DMS79 treated with DMSO at 0.1 percent for 48 hours (cell line): ENCODE data around the gene PDE4B.
A peak's percentile ranks its signal among the peaks of the same experiment; 100 is the strongest.

Experiments
- DNase-seq: peaks from one replicate; lab custom pipeline; 2025; lab: John Stamatoyannopoulos, UW

PDE4B gene

DNA sequence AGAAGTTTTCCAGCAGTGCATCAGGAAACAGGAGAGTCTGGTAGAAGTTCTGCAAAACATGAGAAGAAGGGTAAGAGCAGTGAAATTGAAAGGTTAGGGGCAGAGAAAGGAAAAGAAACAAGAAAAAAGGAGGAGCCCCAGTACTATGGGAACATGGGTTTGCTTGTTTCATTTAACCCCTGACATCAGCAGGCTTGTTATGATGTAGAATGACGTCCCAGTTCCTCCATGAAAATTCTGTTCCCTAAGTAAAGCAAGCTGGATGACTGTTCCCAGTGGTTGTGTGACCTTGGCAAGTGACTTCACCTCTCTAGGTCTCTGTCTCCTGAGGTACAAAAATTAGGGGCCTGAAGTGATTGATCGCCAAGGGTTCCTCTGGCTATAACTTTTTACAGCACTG, 472.6 kb downstream of the PDE4B start:
- no peak for DNase-seq

DNA sequence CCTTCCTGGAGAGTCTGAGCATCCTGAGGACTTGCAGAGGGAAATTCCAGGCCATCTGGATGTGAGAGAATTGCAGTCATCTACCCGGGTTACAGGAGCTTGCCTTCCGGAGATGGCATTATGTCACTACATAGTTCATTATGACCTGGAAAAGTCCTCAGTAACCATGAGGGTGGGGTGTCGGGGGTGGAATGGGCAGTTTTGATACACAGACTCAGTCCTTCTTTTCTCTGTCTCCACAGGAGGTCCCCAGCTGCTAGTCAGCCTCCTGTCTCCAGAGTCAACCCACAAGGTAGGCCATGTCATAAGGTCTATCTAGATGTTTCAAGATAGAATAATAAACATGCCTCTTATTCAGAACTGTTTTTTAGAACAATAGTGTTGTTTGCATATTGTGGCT, 473.1 kb downstream of the PDE4B start:
- no peak for DNase-seq

DNA sequence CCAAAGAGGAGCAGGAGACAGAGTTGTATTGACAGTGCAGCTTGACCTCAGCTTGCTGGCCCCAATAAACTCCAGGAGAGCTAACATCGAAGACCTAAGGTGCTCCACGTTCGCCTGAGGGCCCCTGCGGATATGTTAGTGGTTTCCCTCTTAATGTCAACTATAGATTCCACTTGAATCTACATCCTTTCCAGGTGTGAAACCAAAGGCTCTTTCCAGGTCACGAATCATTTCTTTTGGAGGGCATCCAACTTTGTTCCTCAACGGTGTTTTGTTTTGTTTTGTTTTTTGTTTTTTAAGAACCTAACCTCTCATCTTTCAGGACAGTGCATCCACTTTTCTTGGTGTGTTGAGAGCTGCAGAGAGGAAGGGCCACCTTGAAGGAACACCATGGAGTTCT, 473.7 kb downstream of the PDE4B start:
- DNase-seq: peak; percentile 9

DNA sequence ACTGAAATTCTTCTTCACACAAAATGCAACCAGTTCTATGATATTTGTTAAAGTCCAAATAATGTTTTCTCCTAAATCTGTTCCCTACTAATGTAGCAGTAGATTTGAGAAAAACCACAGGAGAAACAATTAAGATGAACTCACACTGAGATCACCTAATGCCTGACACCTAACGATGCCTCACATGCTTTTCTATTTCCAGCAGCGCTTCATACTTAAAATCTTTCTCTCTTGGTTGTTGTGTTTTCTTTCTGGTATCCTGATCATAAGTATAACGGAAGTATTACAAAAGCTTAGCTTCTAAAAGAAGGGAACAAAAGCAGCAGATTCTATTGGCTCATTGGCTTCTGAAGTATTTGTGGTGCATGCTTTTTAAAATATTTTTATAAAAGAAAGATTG, 474.1 kb downstream of the PDE4B start:
- DNase-seq: no peak

DNA sequence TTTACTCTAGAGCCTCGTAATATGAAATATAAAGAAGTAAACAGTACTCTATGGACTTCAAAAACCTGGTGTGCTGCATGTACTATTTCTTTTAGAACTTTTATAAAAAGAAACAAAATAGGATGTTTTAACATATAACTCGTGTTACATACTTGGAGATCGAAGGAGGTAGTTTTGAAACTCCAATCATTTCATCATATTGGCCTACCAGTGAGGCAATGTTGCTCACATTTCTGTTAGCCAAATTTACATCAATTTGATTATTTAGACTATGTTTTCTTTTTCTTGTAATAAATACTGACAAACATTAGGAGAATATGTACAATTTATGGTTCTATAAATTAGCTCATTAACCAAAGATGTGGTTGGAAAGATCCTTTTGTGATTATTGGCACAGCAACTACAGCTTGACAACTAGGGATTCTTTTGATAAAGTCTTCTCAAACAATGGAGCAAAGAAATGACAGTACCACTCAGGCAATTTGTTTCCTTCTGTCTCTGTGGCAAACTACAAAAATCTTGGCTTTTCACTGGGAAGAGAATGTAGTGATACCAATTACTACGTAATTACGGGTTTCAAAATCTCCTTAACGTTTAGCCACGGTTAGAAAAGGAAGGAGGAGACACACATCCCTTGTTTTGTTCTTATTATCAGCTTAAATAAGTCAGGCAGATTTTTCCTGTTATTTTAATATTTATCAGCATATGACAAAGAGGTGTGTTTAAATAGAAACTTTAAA, 474.7 kb downstream of the PDE4B start:
- DNase-seq: no peak

DNA sequence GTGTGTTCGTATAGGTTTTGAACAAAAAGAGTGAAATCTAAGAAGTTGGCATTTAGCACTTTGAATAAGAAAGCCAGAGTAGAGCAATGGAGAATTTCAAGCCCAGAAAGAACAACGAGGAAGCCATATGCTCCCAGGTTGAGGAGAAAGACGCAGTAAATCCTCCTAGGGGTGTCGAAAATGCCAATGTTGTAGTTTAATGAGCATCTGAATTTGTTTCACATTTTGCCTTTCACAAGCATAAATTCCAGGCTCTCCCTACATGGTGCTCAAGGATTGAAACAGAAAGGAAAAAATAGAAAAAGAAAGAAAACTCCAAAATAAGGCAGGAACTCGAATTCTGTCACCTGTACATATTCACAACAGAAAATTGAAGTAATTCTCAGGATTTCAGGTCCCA, 476.5 kb downstream of the PDE4B start:
- no peak for DNase-seq

DNA sequence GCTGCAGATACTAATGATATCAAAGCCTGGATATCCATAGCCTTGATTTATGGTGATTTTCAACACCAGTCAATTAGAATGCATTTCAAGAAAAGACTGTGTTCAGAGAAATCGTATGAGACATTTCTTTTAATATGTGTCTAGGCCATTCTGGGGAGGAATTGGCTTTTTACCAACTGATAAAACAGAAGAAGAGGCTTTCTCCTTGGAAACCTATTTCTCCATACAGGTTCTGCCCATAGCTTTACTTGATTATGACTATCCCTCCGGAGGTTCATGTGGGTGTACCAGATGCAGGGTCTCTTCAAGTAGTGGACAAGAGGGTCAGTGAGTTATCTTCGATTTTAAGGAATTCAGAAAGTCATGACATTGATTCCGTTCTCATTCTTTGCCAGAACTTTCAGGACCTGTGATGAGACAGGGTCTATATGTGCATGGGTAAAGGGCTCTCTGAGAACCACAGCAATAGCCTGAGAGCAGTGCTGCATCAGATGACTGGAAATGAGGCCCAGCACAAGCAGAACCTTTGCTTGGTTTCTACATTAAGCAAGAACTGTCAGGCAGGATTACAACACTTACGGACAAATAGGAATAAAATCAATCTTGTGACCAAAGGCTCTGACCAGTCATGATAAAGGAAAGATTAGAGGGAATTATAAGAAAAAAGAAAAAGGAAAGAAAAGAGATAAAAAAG, 477.6 kb downstream of the PDE4B start:
- no peak for DNase-seq

DNA sequence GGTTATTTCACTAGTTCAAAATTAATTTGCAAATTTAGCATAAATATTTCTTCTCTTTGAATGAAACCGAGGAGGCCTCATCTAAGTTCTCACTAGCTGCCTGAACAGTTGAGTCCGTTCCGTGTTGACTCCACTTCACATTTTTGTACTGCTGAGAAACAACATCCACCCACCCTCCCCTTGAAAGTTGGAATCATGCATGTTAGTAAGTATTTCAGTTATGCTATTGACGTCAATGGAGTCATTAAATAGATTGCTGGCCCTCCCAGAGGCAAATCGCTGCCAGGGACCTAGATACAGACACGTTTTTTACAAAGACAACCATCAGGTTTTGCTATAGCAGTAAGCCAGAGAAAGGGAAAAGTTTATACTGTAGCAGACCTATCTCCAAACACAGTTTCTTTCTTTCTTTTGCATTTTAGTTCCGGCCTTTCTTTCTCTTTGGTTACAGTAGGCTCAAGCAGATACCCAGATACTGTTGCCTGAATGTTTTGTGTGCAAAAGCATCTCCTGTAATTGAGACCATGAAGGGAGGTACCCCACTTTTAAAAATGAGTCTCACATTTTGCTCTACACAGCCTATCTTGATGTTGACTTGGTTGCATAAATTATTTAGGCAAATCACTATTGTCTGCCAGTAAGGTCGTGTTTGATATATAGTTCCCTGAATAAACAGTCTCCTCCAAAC, 478.7 kb downstream of the PDE4B start:
- no peak for DNase-seq

DNA sequence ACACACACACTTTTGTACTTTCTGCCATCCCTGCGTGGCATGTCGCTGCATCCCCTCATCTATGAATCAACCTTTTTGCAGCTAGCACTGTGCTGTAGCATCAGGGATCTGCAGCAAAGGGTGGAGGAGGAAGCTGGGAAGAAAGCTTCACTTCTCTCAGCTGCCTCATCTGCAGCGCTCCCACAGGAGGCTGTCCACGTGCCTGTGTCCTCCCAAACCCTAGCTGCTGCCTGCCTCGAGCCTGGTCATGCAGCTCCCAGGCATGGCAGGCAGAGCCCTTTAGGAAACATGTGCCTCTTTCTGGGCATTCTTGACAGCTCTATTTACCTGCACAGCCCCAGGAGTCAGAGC, 479.2 kb downstream of the PDE4B start:
- DNase-seq: no peak

DNA sequence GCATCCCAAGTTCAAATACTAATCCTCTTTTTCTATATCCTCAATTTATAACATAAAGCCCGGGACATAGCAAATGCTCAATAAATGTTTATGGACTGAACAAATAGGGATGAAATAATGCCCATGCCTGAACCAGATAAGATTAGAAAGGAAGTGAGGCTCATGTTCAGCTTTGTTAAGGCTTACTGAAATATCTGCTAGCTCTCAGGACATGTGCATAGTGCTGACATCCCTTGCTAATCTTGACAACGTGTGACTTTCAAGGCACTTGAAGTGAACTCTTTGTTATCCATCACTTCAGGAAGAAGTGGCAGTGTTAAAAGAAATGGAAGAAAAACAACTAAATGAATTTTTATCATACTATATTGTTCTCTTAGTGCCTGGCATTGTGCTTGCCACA, 481.0 kb downstream of the PDE4B start:
- DNase-seq: no peak

DNA sequence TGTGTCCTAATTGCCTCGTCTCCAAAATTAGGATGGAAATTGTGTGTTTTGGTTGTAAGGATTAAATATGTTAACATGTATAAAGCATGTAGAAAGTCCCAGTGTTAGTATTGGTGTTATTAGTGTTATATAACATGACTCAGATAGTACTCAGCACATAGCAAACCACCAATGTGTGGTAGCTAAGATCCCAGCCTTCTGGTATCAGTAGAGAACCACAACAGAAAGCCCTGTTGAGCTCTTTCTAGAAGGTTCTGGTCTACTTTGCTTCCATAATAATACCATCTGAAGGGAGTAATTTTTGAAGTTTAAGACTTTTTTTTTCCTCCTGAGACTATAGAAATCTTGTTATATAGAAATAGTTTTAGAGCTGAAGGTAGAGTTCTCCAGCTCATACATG, 481.9 kb downstream of the PDE4B start:
- no peak for DNase-seq

DNA sequence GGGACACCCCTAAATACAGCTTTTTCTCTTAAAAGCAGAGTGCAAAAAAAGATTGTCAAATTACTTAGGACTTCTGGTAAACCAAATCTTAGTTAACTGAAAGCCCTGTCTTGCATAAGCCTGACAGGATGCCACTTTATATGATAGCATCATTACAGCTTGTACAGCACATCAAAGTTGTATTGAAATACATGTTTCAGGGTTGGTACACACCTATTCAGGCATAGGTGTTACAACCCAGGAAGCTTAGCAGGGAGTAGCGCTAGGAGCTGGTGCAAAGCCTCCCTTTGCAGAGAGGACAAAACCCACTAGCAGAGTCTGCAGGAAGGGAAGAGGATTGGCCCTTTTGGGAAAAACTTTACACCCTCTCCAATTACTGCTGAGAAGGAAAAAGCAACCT, 482.4 kb downstream of the PDE4B start:
- DNase-seq: no peak

DNA sequence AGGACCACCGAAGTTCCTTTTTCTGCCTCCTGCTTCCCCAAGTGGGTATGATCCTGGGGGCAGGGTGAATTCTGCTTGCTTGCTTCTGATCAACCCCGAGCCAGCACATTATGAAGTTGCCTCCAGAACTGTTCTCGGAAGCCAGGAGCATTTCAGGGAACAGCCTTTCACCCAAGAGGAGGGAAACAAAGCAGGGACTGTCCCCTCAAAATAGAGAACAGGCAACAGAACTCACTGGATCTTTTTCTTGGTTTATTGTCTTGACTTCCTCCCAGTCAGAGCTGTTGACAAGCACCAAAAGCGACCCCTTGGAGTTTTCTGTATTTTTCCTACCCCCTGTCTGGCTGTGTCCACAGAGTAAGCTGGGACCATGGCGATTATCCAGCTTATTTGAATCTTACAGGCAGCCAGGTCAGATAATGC, 482.9 kb downstream of the PDE4B start:
- no peak for DNase-seq

DNA sequence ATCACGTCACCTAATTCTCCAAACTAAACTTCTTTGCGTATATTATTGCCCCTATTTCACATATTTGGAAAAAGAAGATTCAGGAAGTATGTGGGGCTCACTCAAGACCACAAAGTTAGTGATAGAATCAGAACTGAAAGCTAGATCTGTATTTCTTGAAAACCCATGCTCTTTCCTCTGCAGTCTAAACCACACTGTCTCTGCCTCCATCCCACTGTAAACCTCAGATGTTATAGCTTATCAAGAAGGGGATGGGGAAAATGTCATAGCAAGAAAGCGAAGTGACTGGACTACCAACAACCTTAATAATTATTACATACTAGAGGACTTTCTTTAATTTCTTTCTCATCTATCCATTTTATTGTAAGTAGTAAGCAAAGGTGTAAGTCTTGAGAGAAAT, 483.5 kb downstream of the PDE4B start:
- DNase-seq: no peak

DNA sequence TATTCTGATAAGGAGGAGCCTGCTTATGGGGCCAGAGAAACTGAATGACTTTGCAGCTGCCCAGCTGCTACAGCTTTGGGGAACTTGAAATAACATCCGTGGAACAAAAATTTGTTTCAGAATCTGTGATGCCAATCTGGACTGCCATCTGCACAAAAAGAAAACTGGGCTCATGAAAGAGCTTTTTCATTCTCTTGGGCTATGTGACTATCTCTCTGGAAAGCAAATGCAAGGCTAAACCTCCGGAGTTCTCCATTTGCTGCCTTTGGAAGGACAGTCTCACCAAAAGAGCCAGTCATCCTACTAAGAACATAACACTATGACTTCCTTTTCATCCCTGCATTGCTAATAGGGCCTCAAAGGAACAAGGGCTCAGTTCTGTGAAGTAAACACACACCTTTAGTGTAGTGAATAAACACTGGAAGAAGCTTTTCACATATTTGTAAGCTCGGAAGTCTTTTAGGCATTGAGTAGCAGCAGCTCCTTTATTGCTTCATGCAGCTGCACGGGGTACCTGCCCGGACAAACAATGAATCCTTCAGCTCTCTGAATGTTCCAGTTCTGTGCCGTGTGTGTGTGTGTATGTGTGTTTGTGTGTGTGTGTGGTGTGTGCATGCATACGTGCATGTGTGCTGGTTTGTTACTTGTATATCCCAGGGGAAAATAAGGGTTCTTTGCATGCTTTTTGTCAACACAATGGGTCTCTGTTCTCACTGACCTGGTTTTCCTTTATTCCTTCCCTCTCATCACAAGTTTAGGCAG, 485.7 kb downstream of the PDE4B start:
- no peak for DNase-seq

DNA sequence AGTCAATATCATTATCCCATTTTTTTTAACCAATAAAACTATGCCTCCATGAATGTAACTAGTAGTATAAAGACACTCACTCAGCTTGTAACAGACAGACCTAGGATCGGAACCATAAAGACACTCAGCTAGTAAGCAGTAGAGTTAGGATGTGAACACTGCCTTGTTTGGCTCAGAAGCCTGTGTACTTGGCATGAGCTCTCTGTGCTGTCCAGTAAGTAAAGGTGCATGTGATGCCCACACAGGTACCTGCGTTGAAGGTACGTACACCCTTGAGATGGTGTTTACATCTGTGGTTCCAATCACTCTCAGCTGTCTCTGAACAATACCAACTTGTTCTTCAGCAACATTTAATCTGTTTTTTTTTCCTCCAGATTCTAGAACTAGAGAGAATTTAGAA, 489.1 kb downstream of the PDE4B start:
- DNase-seq: no peak

DNA sequence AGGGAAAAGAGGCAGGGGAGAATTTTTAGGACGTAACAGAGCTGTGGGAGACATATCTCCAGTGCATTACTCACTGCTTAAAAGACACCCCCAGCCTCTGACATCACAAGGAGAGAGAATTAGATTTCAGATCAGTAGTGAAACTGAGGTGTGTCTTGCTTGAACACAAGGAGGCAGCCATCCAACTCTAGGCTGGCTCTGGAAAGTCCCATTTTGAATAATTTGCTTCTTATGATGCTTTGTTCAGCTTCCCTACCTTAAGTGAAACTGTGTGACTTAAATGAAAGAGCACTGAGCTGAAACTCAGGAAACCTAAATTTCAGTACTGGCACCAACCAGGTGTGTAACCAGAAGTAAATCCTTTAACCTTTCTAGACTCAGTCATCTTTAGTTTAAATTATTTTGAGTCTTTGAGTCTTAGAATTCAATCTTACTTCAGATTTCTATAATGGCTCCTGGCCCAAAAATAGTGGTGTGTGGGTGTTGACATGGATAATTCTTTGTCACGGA, 489.7 kb downstream of the PDE4B start:
- no peak for DNase-seq

DNA sequence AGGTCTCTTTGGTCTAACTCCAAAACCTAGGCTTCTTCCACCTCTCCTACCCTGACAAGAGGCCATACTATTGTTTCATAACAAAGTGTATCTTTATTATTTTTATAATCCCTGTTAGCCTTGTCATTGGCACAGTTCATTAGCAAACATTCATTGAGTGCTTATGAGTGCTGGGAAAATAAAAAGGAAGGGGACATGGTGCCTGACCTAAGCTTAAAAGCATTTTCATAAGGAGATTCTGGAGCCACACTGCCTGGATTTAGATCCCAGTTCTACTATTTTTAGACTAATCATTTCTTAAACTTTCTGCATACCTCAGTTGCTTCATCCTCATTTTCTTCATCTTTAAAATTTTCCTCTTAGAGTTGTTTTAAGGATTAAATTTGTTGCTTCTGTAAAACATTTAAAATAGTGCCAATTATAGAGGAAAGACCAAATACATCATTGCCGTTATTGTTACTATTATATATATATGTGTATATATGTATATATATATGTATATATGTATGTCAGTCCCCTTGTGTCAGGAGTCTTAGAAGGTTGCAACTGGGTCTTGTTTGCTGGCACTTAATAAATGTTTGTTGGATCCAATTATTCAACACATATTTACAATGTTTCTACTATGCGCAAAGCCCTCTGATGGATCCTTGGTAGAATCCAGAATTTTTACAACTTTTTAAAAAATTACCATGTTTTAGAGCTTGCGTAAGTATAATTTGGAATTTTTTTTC, 490.4 kb downstream of the PDE4B start:
- DNase-seq: no peak

DNA sequence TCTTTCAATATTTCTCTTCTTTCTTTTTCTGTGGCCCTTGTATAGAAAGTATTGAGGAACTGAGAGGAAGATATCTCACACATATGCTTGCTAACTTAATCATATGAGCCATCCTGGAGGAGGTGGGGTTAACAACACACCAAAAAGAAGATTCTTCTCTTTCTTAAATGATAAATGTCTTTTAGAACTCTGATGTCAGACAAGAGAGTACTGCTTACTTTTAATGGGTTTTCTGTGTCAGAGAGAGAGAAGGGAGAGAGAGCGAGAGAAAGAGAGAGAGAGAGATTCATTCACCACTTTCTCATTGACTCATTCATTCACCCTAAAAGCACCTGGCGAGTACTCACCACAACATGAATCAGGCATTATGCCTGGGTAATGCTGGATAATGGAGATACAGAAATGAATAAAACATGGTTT, 490.9 kb downstream of the PDE4B start:
- no peak for DNase-seq

DNA sequence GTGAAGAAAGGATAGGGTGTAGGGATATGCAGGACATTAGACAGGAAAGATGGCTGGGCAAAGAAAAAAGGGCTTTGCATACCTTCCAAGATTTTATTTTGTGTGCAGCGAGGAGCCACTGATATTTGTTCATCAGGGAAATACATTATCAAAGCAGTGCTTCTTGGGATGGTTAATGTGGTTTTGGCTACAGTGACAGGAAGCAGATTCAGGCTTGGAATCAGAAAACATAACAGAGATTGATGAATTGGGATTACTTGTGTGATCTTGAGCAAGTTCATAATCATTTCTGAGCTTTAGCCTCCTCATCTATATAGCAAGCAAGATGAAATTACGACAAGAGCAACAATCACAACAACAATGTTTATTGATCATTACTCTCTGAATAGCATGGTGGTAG, 492.1 kb downstream of the PDE4B start:
- no peak for DNase-seq

DNA sequence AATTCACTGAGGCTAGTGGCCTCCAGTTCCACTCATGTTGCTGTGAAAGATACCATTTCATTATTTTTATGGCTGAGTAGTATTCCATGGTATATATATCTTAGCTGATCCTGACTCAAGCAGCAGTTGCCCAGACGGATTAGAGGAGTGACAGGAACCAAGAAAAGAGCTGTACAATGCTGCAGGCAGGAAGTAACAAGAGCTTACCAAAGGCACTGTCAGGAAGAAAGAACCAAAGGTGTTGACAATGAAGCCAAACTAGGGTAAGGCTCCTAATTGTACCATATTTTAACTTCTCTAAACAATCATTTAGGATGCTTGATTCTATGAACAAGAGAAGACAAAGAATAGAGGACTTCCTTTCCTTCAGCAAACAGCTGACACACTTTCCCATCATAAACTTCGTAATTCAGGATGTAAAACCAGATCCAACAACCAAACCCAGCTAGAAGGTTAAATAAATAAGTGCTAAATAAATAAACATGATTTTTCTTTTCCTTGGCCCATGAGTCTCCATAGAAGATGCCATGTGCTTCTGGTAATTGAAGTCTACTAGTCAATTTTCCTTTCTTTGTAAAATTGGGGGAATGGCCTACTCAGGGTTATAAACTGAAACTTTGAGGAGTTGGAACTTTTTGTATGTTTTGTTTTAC, 493.0 kb downstream of the PDE4B start:
- DNase-seq: no peak
